ENCODE measurements around the gene CFAP58.

Gene CFAP58

DNA sequence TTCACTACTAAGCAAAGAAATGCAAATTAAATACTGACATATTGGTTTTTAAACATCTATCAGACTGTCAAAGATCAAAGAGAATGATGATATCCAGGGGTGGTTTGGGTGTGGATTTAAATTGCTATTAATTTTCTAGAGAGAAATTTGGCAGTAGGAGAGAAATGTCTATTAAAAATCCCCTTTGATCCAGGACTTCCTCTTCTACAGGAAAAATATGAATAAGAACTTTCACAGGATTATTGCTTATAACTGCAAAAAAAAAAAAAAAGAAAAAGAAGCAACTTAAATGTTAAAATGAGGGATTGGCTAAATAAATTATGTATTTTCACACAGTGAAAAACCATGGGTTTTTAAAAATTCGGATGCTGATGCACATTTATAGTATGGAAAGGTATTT is 21.0 kb downstream of the CFAP58 start:
- no peak for DNase-seq

DNA sequence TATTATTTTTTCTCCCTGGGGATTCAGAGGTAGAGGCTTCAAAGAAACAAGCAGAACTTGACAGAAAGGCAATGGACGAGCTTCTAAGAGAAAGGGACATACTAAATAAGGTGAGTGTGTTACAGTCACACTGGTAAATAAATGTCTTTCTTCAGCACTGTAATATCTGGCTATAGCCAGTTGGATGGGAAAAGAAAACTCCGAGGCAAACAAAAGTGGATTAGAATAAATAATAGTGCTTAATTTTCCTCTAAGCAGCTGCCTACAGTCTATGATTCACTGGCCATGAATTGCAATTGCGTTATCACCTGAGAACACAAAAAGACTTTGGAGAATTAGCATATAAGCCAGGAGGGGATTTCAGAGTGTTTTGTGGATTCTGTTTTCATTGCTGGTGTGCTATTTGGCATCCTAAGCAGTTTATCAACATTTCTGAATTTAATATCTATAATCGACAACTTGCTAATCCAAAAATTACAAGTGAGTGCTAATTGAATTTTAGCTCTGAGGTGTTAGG is 23.2 kb downstream of the CFAP58 start:
- no peak for DNase-seq

DNA sequence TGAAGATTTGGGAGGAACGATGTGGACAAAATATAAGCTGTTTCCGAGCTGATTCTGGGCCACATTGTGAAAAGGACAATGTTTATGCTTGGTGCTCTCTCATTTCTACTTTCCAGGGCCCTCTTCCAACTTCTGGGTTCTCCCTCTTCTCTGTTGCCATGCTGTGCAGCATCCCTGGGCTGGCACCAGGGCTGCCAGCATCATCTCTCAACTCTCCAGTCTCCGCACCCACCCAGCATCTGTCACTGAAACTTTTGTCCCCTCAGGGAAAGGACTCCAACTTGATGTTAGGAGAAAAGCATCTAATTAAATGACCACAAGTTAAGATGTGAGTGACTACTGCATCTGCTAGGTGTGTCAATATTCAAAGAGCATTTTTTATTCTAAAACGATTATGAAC is 26.7 kb downstream of the CFAP58 start:
- DNase-seq: no peak

DNA sequence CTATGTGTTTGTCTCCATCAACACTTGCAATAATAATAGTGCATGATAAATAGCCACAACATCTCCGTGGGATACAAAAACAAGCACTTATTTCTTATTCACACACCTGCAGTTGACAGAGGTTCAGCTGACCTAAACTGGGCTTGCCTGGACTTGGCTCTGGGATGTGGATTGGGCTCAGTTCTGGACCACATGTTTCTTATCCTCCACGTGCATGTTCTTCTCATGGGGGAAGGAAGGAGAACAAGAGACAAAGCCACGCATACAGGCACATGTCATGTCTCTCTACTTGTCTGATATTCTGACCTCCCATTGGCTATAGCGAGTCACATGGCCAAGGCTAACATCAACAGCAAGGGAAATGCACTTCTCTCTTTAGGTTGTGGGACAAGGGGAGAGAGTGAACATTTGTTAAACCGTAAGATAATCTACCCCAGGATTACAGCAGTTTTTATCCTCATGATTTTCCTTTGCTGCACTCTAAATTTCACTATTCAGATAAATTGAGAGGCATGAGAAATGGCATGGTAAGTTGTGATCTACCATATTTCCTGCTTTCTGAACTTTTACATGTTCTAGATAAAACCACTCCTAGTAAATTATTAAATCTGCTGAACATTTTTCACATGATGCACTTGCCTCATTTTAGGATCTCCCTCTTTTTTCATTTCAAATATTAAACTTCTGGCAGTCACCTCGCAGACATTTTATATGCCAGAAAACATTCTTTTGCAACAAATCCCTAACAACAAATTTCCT is 33.7 kb downstream of the CFAP58 start:
- DNase-seq: no peak

DNA sequence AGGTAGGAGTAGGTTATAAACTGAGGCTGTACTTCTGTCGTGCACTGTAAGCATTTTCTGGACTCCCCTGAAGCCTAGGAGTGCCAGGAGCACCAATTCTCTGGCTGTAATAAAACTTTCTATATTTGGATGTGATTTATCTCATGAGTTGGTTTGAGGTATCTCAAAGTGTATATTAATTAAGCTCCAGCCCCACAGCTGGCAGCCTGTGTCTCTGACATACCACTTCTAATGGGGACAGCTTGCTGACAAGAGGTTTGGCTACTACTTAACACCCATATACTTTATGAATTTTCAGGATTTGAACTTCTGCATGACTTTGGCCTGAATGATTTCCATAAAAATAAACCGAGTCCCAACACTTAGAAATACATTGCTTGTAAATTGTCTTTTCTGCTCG is 35.2 kb downstream of the CFAP58 start:
- no peak for DNase-seq

DNA sequence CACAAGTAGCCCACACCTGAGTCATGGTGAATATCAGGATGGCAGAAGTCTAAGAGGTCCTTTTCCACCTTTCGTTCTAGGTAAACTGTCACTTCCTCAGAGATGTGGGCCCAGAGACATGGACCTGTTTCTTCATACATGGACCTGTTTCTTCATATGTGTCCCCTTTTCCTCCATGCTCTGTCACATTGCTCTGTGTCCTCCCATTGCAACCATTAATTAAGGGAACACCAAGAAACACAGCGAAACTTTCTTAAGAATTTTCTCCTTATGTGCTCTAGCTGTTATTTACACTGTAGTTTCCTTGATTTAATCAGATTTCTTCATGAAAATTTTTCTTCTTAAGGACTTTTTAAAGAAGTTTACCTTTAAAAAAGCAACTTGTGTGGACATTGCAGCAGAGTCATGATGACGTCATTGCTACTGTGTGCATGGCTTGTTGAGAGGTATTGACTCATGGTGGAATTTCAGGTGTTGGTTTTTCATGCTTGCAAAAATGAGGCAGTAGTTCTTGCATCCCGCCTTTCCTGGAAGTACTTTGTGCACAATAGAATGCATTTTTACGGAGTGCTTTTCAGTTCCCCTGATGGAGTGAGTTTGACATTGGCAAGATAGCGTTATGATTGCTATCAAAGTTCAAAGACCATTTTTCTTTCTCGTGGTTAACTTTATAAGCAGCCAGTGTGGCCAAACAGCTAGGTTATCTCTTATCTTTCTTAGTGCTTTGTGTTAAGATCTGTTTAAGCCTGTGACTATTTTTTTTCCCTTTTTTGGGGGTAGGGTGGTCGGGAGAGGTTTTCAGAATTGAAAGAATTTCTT is 37.7 kb downstream of the CFAP58 start:
- no peak for DNase-seq

DNA sequence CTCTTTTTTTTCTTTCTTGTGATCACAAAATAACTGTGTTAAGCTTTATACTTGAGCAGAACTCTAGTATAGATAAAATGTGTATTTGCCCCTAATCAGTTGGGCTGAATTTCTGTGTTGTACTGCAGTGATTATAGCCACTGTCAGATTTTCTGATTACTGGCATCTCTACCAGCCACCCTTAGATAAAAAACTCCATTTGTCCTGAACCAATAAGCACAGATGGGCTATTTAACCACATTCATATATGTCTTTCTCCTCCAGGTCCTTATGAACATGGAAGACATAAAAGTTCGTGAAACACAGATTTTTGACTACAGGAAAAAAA is 38.3 kb downstream of the CFAP58 start:
- no peak for DNase-seq

DNA sequence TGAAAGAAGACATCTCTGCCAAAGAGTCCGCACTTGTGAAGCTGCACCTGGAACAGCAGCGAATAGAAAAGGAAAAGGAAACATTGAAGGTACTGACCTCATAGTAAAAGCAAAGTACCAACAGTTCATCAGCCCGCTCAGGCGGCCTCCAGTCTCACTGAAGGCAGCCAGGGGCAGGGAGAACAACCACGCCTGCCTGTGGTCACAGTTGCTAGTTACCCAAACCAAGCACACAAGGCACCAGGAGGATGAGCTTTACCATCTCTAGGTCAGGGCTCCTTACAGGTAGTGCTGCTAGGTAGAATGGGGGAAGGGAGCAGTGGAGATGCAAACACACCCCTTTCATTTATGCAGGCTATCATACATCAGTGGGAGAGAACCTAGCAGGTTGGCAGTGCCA is 39.8 kb downstream of the CFAP58 start:
- DNase-seq: no peak

DNA sequence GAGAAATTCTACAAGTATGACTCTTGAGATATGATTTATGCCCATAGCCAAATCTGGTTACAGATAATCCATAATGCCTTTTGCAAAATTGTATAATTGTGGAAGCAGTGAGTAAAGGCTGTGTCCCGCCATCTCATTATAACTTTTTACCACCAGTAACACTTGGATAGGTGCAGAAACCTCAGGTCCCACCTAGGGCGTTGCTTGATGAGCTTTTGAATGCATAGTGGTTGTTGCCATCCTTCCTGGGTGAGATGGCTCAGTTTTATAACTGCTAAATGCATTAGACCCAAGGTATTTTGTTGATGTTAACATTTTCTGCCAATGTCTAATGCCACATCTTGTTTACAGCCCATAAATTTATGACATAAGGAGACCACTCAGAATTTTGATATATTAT is 42.9 kb downstream of the CFAP58 start:
- no peak for DNase-seq

DNA sequence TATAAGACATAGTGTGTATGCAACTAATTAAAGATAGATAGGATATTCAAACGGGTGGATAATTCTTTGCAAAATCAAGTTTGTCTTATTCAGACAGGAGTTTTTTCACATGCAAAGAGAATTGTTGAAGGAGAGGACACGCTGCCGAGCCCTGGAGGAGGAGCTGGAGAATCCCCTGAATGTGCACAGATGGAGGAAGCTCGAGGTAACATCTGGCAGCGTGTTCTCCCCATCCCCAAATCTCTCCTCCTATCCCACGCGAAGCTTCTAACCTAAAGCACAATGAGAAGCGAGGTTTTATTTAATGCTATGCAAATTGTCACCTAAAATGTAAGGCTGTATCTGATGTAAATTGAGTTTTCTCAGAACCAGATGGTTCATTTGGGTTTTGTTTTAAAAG is 50.0 kb downstream of the CFAP58 start:
- no peak for DNase-seq

DNA sequence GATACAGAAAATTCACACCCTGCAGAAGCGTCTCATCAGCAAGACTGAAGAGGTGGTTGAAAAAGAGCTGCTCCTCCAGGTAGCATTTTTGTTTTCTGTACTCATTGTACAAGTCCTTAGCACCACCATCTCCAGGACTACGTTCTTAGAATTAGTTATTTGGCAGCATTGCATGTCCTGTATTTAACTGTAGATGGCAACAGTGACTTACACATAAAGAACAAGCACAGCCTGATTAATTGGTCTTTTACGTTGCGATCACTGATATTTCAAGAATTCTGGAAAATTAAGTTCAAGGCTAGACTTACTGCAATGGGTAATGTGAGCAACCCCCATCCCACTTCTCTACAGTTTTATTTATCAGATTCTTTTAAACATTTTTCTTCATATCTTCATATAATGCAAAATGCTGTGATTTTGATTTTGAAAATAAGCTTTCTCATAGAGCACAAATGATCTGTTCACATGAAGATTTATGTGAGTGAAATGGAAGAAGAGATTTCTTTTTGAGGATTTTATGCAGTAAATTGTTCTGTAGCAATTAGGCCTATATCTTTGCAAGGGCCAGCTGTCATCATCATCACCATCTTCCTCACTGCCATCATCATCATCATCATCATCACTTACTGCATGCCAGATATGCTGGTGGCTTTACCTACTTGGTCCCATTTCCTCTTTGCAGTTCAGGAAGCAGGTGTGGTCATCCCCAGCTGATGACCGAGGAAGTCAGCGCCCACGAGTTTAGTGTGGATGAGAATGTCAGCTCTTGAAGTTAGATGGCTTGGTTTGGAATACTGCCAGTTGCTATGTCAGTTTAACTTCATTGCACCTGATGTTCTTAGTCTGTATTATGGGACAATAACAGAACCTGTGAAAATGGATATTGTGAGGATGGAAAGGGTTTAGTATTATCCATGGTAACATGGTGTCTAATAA is 53.4 kb downstream of the CFAP58 start:
- DNase-seq: peak; percentile 21

DNA sequence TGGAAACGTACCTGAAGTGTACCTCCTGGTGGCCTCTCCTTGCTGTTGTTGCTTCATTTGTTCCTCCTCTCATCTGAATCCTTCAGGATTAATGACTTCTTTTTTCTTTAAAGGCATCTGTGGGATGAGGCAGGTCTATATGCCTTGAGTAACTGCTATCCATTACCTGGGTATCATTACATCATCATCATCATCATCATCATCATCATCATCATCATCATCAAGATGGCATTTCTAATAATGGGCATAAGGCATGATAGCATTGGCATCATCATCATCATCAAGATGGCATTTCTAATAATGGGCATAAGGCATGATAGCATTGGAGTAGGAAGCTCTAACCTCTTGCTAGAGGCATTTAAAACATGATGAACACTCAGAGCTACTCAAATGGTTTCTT is 59.9 kb downstream of the CFAP58 start:
- DNase-seq: no peak

DNA sequence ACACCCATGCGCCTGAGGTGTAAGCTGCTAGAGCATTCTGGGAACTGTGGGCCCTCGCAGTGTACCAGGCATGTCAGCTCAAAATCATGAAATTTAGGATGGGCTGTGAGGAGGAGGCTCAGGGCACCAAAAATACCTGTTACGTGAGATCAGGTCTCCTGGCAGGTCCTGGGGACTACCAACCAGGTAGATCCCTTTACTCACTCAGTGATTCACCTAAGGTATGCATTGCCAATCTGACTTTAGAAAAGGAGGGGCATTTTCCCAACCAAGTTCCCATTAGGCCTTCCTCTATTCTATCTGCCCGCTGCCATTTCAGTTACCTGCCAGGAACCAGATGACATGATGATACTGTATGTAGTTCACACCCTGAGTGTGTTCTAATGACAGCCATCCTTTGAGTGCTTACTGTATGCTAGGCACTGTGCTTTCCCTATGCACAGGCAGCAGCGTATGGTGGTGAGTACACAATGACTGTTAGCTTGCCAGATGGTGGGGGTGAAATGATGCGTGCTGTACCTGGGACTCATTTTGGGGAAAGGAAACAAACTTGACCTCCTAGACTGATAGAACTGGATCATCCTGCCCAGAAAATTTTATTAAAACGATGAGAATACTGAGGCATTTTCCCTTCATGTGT is 62.0 kb downstream of the CFAP58 start:
- DNase-seq: no peak

DNA sequence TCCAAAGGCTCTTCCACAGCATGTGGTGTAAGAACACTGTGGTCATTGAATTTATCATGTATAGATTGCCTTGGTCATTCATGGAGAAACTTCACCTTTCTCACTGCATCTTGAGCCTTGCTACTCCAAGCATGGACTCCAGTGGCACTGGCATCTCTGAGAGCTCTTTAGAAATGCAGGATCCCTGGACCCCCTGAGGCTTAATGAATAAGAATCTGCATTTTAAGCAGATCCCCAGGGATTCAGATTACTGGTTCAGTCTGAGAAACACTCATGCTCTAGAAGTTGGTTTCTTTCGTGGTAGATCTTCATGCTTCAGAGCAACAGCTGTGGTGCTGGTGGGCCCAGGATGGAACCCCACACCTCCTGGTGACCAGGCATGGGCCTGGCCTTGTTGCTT is 63.2 kb downstream of the CFAP58 start:
- no peak for DNase-seq

DNA sequence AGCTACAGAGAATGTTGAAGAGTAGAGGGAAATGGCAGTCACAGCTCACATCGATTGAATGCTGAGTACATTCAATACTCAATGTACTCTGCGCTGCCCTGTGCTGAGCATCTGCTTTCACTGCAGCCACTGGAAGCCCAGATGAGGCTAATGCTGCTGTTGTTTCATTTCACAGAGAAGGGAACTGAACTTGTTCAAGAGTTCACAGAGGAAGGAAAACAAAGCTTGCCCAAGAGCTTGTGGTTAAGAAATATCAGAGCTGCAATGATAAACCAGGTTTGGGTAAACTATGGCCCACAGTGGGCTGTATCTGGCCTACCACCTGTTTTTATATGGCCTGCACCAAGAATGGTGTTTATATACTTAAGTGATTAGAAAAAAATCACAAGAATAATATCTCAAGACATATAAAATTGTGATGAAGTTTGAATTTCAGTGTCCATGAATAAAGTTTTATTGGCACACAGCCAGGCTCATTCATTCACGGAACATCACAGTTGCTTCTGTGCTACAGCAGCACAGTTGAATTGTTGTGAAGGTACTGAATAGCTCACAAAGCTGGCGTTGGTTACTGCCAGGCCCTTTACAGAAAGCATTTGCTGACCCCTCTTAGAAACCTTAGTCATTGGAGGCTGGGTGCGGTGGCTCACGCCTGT is 64.1 kb downstream of the CFAP58 start:
- peak; percentile 2 for DNase-seq

DNA sequence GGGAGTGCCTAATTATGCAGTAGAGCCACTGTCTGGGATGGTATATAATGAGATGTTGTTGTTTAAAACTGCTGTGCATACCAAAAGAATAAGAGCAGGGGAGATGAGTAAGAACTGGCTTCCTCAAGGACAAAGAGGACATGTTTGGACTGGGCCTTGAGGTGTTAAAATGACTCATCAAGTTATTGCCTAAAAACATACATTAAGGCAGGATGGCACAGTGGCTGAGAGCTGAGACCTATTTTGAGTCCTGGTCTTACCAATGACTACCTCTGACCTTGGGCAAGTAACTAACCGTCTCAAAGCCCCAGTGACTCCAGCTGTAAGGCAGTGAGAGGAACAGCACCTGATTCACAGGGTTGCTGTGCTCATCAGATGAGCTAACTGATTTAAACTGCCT is 71.1 kb downstream of the CFAP58 start:
- no peak for DNase-seq

DNA sequence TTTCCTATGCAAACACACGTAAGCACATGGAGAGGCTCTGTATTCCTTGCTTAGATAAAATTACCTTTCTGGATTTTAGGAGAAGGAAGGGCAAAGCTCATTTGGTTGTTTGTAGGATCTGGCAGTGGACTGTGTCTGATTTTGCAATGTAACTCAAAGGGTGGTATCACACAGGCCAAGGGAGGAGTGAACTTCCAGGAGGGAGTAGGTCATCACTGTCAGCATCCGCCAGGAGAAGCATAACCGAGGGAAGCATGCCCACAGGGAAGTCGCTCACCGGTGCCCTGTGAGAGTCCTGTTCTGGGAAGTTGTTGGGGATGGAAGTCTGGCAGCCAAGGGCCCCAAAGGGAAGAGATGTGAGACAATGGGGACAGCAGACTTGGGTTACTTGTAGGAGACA is 74.4 kb downstream of the CFAP58 start:
- DNase-seq: no peak

DNA sequence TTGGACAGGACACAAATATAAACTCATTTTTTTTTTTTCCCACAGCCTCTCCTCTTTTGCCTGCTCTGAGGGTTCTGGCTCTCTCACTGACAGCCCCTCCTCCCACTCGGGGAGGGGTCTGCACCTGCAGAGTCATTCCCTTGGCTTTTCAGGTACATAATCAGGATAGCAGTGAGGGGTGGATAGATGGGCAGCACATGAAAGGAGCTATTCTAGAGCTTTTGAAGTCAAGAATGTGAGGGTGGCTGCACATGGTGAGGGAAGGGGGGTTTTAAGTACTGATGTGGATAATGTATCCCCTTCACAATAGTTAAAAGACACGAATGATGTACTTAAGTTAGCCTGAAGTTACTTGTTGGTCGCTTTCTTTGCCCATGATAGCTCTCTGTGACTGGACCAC is 76.2 kb downstream of the CFAP58 start:
- no peak for DNase-seq

DNA sequence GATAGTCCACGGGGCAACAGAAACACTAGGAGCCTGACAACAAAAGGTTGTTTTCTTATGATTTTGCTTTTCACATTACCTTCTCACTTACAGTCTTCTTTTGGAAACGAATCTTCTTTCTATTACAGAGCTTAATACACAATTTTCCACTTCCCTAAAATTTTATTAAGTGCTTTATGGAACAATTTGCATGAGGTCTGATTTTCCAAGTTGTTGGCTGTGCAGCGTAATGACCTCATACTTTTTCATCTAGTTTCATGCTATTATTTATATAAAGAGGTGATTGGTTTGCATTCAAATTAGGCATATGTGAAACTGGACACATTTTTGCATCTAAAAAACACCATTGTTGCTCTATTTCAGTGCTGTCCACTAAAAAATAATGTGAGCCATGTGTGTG is 76.7 kb downstream of the CFAP58 start:
- no peak for DNase-seq

DNA sequence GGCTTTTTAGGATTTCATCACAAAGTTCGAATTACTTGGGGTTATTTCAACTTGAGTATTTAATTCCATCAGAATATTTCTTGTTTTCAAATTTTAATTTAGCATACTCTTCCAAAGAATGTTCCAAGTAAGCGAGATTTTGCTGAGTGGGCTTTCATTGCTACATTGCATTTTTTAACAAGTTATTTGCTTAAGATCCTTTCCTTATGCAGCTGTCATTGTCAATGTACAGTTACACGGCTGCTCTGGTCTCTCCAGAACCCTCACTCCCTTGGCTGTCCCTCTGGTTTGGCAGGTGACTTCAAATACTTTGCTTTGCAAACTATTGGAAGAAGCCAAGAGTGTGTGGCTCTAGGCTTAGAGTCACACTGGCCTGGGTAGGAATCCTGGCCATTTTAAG is 80.0 kb downstream of the CFAP58 start:
- DNase-seq: no peak

DNA sequence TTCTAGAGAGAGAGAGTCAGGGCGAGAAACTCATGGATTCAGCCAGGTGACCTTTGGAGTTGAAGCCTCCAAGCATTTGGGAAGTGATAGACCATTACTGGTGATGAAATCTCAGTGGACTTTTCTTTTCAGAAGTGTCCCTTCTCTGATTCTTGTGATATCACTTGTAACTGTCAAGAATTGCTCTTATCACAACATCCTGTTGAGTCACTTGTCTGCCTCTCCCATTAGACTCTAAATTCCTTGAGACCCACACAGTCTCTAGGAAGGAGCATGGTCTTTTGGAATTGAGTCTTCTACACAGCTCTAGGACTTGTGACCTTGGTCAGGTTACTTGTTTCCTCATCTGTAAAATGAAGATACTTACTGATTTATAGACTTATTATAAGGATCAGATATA is 81.0 kb downstream of the CFAP58 start:
- DNase-seq: no peak

DNA sequence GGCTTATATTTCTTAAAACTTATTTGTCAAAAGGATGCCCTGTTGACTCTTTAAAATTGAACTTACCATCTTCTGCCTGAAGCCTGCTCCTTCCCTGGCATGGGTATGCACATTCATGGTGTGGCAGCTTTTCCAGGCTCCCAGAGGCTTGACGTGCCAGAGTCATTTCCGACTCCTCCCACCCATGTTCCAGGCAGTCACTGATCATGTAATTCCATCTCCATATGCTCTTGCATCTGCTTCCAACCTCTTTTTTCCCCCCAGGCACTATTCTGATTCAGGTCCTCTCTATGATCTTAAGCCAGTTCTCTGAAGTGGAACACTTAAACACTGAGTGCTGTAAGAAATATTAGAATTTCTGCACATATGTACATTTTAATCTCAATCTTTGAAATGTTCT is 82.2 kb downstream of the CFAP58 start:
- peak; percentile 1 for DNase-seq

Measured in NCI-H1694 treated with DMSO at 0.1 percent for 48 hours (cell line).